CD4-positive, alpha-beta T cell (primary cell): ENCODE data around the gene RPS6KA2. TPM values are rescaled to one million over a fixed set of nuclear protein-coding genes. Genes with fewer than 3 reads are reported as not detected.

Source experiments
- ATAC-seq: fragments of 200-7000 bp; cut with Tn5 transposase; one replicate; pipeline ENCODE4 v1.10.0; 2022; ENCODE audit warnings: mild to moderate bottlenecking; ENCODE audit not compliant: poor library complexity
- CTCF ChIA-PET: fragments of 350-600 bp; sonication (Branson Sonifier 250); formaldehyde crosslinking; loops from one replicate; lab custom pipeline; 2021; ENCODE audit warnings: antibody characterized with exemption, inconsistent platforms; lab: Charles Lee
- POLR2A ChIA-PET: fragments of 350-600 bp; sonication (Branson Sonifier 250); formaldehyde crosslinking; loops from one replicate; lab custom pipeline; 2021; ENCODE audit warnings: antibody characterized with exemption, inconsistent platforms; lab: Charles Lee
- DNase-seq, 14 experiments: peaks; one replicate each; pipeline ENCODE4 v3.0.0-alpha.2; 2013 to 2020; ENCODE audit warnings: mixed read lengths in 2 of 14
- H3K27ac ChIP-seq, 2 donors: one replicate each; pipeline versions ENCODE4 v1.5.1 to v1.7.0; 2013; ENCODE audit warnings: low read length in 2 of 2, low read depth in 1 of 2, mild to moderate bottlenecking in 1 of 2
- H3K27me3 ChIP-seq, 2 experiments: 1 replicate in 1 of 2; 2 replicates in 1 of 2; pipeline versions ENCODE4 v1.6.1 to v1.7.0; 2013; ENCODE audit warnings: low read length in 2 of 2, control low read depth in 1 of 2, mild to moderate bottlenecking in 1 of 2, moderate library complexity in 1 of 2; ENCODE audit not compliant: insufficient read depth in 2 of 2, control insufficient read depth in 1 of 2
- H3K36me3 ChIP-seq: one replicate; pipeline ENCODE4 v1.6.1; 2013; ENCODE audit warnings: low read length, control low read depth; ENCODE audit not compliant: insufficient read depth
- H3K4me1 ChIP-seq: one replicate; pipeline ENCODE4 v1.6.1; 2013; ENCODE audit warnings: low read length, control low read depth; ENCODE audit not compliant: insufficient read depth
- H3K4me3 ChIP-seq: one replicate; pipeline ENCODE4 v1.5.1; 2013; ENCODE audit warnings: mild to moderate bottlenecking, low read length, moderate library complexity
- H3K9me3 ChIP-seq, 2 experiments: 1 replicate in 1 of 2; 2 replicates in 1 of 2; pipeline versions ENCODE4 v1.6.1 to v1.7.0; 2013; ENCODE audit warnings: low read length in 2 of 2, mild to moderate bottlenecking in 2 of 2, control low read depth in 1 of 2, moderate library complexity in 1 of 2; ENCODE audit not compliant: control insufficient read depth in 1 of 2, insufficient read depth in 1 of 2
- H3K27ac Mint-ChIP-seq: one replicate; pipeline ENCODE4 v1.8.0; 2020; ENCODE audit warnings: mixed read lengths
- H3K27me3 Mint-ChIP-seq: one replicate; pipeline ENCODE4 v1.8.0; 2021; ENCODE audit warnings: mixed read lengths
- H3K36me3 Mint-ChIP-seq: one replicate; pipeline ENCODE4 v1.8.0; 2021; ENCODE audit warnings: low read depth, mixed read lengths
- H3K4me1 Mint-ChIP-seq: one replicate; pipeline ENCODE4 v1.8.0; 2021; ENCODE audit warnings: low read depth, mixed read lengths
- H3K4me3 Mint-ChIP-seq: one replicate; pipeline ENCODE4 v1.8.0; 2020; ENCODE audit warnings: mild to moderate bottlenecking, mixed read lengths
- H3K9me3 Mint-ChIP-seq: one replicate; pipeline ENCODE4 v1.8.0; 2020; ENCODE audit warnings: mixed read lengths
- CTCF ChIP-seq: fragments of 200-600 bp; IDR thresholded peaks from one replicate; pipeline ENCODE4 v1.8.0; 2022; ENCODE audit warnings: antibody characterized with exemption, mild to moderate bottlenecking
- intact Hi-C, 2 experiments: fragments of 100-400 bp; cut with DNase I in 1 of 2; cut with micrococcal nuclease in 1 of 2; formaldehyde crosslinking; loops; one replicate each; pipeline versions ENCODE4 v1.15.1 to v1.9.0; 2023 to 2025; cut with DNase I, micrococcal nuclease
- total RNA-seq, 174 experiments: library from RNA in 2 of 174; stranded (reverse) in 2 of 174; gene quantifications; one replicate each; pipeline ENCODE4 v1.2.3 and lab custom pipeline; 2021 to 2026

The RPS6KA2 gene
- total RNA-seq, 2 experiments from 2014 or later = 5.6 to 6.2 TPM

- DNase-seq (peak; percentile 33 to 86 (median 53)), ATAC-seq (peak; percentile 19)
- peaks cover 33% of the 10 kb centered on the region for H3K27me3 Mint-ChIP-seq
- CTCF ChIA-PET = interaction anchor here (0.9 to 1.2 kb wide), 3 partner anchors 140 to 371 kb away, joined by 3 read pairs; partner anchors contain the start of gene CEP43
- peak overlapping the region in 1 of 2 donors; percentile 64 for H3K27ac ChIP-seq
- no peaks in the 10 kb centered on the region for H3K9me3 ChIP-seq
- no peaks in the 10 kb centered on the region for H3K9me3 Mint-ChIP-seq
- peaks cover 4 to 24% of the 10 kb centered on the region in 2 experiments for H3K27me3 ChIP-seq
- H3K4me1 ChIP-seq = peaks cover 24% of the 10 kb centered on the region
- POLR2A ChIA-PET = interaction anchor here (0.6 to 2.5 kb wide), 17 partner anchors 17 to 723 kb away, joined by 3 to 21 read pairs (median 5); partner anchors contain the start of genes RNASET2 and SFT2D1
- H3K4me3 ChIP-seq = peak overlapping the region; percentile 78
- H3K36me3 ChIP-seq = no peaks in the 10 kb centered on the region
- intact Hi-C loops = loop anchor here (1.0 to 10.0 kb wide), 7 partner anchors 141 to 1197 kb away; partner anchors contain the start of genes AFDN (in 1 of the 2), CEP43 (in 1 of the 2), MPC1 (in 1 of the 2) and RNASET2 (in 1 of the 2)
- H3K36me3 Mint-ChIP-seq = peaks cover 8% of the 10 kb centered on the region
- H3K4me3 Mint-ChIP-seq = peak overlapping the region; percentile 91
- peaks cover 31% of the 10 kb centered on the region for H3K4me1 Mint-ChIP-seq
- peak overlapping the region; percentile 92 for H3K27ac Mint-ChIP-seq
- no peak for TF ChIP-seq CTCF
Measured at GRCh38 chr6:166627875-166628801, 1.1 kb upstream of the RPS6KA2 start.

GRCh38 chr6:166626177-166627032 is 646 bp downstream of the RPS6KA2 start:
- H3K4me3 ChIP-seq = peak overlapping the region; percentile 65
- Mint-ChIP-seq H3K9me3 (no peaks in the 10 kb centered on the region), H3K36me3 (peaks cover 8% of the 10 kb centered on the region), H3K4me3 (peak overlapping the region; percentile 91), H3K27ac (peak overlapping the region; percentile 8), H3K27me3 (peaks cover 31% of the 10 kb centered on the region), H3K4me1 (peaks cover 31% of the 10 kb centered on the region)
- peak; percentile 5 to 56 (median 16) for DNase-seq
- no peak for ATAC-seq
- intact Hi-C loops = loop anchor here (1.0 to 10.0 kb wide), 7 partner anchors 139 to 1198 kb away; partner anchors contain the start of genes AFDN (in 1 of the 2), CEP43 (in 1 of the 2), MPC1 (in 1 of the 2) and RNASET2 (in 1 of the 2)
- POLR2A ChIA-PET = interaction anchor here (0.9 to 2.5 kb wide), 13 partner anchors 42 to 725 kb away, joined by 3 to 21 read pairs (median 6); partner anchors contain the start of genes CEP43, RNASET2 and SFT2D1
- CTCF ChIA-PET = no interaction called here
- TF ChIP-seq CTCF = no peak
- no peaks in the 10 kb centered on the region for H3K9me3 ChIP-seq
- H3K27ac ChIP-seq = no peak overlapping the region
- H3K36me3 ChIP-seq = no peaks in the 10 kb centered on the region
- H3K4me1 ChIP-seq = peaks cover 24% of the 10 kb centered on the region
- H3K27me3 ChIP-seq = peaks cover 4 to 20% of the 10 kb centered on the region in 2 experiments
